RKO (cell line): ENCODE results near the gene GNA15.

ENCODE experiments used
- DNase-seq: peaks from one replicate; pipeline ENCODE4 v3.0.0-alpha.2; 2016; ENCODE audit warnings: low spot score

GNA15 gene

DNA sequence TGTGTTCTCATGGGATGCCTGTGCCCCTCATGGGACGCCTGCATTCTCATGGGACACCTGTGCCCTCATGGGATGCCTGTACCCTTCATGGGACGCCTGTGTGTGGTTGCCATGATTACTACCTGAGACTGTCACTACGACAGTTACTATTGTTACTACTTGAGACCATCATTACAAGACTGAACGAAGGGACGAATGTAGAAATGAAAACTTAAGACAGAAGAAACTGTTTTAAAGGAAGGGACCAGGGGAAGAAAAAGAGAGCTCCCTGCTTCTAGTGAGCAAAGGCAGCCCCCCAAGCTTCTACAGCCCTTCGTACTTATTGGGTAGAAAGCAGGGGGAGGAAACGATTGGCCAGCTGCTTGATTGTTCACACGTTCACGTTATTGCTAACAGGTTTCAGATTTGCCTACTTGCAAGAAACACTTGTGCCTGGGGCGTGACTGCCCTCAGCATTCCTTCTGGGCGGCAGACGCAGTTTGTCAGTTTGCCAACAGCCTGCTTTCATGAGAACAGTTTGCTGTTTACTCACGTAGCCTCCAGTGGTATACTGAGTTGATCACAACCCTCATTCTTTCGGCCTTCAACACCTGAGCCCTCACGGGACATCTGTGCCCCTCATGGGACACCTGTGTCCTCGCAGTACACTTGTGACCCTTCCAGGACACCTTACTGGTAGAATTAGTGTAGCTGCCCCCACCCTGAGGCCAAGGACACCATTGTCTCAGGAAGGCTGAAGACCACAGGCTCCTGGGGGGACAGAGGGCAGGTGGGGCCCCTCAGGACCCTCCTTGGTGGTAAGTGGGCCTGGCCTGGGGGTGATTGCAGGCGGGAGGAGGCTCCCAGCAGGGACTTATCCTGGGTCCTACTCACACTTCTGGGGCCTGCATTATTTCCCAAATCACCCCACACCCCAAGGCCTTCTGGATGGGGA is 40.2 kb downstream of the GNA15 start:
- DNase-seq, result no peak

DNA sequence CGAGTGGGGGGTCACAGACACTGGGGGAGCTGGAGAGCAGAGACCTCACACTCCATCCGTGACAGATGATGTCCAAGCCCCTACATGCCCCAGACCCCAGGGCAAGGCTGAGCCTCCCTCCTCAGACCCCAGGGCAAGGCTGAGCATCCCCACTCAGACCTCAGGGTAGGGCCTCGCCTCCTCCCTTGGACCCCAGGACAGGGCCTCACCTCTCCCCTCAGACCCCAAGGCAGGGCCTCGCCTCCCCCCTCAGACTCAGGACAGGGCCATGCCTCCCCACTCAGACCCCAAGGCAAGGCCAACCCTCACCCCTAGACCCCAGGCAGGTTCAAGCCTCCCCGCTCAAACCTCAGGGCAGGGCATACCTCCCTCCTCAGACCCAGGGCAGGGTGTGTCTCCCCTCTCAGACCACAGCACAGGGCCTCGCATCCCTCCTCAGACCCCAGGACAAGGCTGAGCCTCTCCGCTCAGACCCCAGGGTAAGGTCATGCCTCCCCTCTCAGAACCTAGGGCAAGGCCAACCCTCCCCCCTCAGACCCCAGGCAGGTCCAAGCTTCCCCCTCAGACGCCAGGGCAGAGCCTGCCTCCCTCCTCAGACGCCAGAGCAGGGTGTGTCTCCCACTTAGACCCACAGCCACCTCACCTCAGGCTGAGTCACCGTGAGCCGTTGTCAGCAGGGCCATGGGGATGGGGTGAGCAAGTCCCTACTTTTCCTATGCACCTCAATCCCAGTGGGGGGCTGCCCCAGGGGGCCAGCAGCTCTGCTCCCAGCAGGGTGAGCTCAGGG is 41.1 kb downstream of the GNA15 start:
- peak; percentile 47 for DNase-seq

DNA sequence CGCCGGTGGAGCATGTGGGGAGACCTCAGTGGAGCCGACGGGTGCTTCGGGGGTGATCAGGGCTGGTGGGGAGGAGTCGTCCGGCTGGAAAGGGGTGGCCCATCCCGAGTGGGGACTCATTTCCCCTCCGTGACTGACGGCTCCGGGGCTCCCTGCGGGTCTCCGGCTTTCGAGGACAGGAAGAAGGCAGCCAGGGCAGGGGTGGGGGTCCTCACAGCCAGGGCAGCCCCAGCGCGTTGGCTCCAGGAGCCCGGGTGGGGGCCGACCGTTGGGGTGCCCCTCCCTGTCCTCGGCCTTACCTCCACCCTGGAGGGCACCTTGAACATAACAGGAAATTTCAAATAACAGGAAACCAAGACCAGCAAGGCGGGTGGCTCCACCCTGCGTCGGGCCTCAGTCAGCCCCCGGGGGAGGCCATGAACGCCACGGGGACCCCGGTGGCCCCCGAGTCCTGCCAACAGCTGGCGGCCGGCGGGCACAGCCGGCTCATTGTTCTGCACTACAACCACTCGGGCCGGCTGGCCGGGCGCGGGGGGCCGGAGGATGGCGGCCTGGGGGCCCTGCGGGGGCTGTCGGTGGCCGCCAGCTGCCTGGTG is 42.6 kb downstream of the GNA15 start, which contains the start of gene S1PR4:
TSS of gene S1PR4 (plus strand) at position 393 of the 596 bp plus-strand sequence. CDS start at position 417, 24 bp downstream.
- DNase-seq, result no peak

DNA sequence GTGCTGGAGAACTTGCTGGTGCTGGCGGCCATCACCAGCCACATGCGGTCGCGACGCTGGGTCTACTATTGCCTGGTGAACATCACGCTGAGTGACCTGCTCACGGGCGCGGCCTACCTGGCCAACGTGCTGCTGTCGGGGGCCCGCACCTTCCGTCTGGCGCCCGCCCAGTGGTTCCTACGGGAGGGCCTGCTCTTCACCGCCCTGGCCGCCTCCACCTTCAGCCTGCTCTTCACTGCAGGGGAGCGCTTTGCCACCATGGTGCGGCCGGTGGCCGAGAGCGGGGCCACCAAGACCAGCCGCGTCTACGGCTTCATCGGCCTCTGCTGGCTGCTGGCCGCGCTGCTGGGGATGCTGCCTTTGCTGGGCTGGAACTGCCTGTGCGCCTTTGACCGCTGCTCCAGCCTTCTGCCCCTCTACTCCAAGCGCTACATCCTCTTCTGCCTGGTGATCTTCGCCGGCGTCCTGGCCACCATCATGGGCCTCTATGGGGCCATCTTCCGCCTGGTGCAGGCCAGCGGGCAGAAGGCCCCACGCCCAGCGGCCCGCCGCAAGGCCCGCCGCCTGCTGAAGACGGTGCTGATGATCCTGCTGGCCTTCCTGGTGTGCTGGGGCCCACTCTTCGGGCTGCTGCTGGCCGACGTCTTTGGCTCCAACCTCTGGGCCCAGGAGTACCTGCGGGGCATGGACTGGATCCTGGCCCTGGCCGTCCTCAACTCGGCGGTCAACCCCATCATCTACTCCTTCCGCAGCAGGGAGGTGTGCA is 43.3 kb downstream of the GNA15 start:
- no peak for DNase-seq

DNA sequence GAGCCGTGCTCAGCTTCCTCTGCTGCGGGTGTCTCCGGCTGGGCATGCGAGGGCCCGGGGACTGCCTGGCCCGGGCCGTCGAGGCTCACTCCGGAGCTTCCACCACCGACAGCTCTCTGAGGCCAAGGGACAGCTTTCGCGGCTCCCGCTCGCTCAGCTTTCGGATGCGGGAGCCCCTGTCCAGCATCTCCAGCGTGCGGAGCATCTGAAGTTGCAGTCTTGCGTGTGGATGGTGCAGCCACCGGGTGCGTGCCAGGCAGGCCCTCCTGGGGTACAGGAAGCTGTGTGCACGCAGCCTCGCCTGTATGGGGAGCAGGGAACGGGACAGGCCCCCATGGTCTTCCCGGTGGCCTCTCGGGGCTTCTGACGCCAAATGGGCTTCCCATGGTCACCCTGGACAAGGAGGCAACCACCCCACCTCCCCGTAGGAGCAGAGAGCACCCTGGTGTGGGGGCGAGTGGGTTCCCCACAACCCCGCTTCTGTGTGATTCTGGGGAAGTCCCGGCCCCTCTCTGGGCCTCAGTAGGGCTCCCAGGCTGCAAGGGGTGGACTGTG is 44.0 kb downstream of the GNA15 start:
- no peak for DNase-seq

DNA sequence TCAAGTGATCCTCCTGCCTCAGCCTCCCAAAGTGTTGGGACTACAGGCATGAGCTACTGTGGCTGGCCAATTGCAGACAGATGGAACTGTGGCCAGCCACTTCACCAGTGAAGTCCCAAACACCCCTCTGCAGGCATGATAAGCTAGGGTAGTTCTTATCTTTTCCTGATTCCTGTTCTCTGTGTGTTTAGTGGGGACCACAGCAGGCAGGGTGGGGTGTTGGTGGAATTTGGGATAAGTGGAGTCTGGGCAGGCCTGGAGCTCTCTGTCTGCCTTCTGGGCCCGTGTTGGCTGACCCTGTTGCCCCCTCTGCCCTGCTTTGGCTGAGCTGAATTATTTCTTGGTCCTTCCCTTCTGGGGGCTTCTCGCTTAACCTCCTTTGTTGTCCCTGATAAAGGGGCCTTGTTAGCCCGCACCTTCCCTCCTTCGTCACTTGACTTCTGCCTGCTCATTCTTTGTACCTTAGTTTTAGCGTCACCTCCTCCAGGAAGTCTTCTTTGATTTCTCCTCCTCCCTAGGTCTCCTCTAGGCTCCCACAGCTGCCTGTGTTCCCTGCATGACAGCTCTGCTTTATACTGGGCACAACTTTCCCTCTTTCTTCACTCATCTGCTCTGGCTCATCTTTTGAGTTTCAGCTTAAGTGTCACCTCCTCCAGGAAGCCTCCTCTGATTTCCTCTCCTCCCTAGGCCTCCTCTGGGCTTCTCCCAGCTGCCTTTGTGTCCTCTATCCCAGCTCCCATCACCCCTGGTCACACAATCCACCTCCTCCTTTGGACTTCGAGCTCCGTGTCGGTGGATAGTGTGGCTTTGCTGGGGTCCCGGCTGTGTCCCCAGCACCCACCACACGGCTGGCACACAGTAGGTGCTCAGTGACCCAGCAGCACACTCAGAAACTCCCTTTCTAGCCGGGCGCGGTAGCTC is 48.1 kb downstream of the GNA15 start:
- no peak for DNase-seq

DNA sequence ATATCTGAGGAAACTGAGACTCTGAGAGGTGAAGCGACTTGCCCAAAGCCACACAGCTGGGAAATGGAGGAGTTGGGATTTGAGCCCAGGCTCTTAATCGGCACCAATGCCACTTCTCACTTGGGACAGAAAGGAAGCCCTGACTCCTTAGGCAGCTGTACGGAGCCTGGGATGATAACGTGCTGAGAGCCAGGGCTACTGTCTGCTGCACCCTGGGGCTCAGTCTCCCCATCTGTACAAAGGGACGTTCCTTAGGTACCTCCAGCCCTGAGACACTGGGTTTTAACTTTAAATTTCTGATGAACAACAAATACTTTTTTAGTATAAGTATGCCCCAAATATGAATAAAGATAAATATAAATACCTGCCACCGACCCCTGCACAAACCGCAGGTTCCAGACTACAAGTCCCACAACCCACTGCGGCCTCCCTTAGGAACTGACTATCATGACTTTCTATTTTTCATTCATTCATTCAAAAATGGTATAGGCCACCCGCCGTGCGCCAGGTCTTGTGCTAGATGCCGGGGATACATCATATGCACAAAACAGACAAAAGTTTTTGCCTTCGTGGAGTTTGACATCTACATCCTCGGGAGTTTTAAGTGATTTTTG is 49.1 kb downstream of the GNA15 start:
- DNase-seq, result peak; percentile 79

DNA sequence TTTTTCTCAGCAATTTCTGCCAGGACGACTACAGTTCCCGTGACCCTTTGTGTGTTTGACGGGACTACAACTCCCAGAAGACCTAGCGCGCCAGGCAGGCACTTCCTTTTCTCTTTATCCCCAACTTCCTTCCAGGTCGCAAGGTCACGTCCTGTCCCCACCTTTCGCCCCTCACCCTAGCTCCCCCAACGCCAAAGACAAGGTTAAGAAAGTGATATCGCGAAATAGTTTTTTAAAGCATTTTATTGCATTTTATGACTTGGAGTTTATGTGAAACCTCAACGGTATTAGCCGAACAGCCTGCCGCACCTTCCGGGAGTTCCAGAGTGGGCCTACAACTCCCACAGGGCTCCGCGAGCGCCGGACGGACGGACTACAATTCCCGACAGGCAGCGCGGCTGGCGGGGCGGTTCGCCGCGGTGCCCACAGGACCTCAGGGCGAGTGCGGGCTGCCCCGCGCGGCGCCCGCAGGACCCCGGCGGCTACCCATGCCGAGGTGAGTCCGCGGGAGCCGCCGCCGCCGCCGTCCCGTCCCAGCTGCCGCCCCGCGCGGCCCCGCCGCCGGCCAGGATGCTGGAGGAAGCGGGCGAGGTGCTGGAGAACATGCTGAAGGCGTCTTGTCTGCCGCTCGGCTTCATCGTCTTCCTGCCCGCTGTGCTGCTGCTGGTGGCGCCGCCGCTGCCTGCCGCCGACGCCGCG is 49.8 kb downstream of the GNA15 start, which contains the start of gene NCLN:
TSS of gene NCLN (plus strand) at position 470 of the 699 bp plus-strand sequence. CDS start at position 571, 101 bp downstream.
- peak; percentile 94 for DNase-seq

DNA sequence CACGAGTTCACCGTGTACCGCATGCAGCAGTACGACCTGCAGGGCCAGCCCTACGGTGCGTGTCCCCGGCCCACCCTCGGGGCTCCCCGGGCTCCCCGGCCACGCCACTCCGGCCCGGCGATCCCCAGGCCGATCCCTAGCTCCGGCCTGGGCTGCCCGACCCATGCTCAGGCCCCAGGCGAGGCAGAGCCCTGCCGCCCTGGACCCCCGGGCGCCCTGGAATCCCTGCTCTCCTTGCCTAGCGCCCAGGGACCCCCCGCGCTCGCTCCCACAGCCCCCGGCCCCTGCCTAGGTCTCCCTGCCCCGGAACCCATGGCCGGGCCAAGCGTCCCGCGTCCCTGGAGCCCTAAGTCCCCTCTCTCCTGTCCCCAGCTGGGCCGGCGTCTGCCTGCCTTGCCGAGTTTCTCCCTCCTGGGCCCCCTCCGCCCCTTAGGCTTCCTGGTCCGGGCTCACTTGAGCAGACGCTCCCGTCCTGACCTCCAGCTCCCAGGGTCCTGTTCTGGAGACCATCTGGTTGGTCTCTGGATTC is 50.4 kb downstream of the GNA15 start:
- DNase-seq, result no peak

DNA sequence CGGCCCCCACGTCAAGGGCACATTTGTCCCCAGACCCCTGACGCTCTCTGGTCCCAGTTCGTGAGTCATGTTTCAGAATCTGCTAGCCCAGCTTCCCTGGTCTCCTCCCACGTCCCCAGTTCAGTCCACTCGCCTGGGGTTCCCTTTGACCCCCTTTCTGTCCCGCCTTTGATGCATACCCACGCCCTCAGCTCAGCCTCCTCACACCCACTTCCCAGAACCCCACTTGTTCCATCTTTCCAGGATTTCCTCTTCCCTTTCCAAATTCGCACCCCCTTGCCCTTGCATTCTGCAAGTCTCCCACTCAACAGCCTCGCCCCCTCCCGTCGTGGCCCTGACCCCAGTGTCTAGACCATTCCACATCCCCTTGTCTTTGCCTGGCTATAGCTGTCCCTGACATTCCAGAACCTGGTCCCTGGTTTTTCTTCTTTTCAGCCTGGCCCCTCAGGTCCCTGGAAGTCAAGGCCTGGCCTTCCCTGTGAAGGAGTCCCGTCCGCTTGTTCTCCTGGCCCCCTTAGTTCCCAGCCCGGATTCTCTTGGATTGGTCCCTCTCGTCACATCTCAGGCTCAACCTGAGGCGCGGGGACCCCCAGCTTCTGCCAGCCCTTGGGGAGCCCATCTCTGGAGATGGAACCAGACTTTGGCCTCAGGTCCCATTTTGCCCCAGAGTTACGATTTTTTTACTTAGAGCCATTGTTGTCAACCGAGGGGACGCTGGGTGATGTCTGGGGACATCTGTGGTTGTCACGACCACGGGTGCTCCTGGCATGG is 51.2 kb downstream of the GNA15 start:
- DNase-seq, result peak; percentile 46

DNA sequence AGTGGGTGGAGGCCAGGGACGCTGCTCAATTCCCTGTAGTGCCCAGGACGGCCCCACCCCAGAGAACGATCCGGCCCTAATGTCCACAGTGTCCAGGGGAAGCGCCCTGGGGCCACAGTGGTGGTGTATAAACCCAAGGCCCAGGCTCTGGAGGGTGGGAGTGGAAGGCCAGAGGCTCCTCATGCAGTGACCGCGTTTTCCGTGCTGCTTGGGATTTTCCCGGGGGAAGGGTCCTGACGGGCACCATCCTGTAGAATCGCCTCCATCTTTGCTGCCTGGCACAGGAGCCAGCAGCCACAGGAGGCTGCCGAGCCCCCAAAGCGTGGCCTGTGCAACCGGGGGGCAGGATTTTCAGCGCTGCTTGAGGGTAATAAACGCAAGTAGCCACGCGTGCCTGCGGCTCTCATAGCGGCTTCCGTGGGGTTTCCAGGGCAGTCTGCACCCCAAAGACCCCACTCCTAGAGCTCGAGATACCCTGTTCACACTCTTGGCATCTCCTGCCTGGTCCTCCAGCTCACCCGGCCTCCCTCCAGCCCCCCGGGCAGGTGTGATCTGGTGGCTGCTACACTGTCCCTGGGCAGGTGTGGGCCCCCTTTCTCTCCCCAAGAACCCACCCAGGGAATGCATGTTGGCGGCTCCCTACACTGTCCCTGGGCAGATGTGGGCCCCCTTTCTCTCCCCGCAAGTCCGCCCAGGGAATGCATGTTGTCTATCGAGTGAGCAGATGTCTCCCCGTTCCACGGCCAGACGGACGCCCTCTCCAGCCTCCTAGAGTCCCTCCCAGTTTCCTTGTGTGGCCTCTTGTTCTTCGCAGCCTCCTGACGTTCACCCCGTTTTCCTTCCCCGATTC is 52.1 kb downstream of the GNA15 start:
- DNase-seq, result no peak

DNA sequence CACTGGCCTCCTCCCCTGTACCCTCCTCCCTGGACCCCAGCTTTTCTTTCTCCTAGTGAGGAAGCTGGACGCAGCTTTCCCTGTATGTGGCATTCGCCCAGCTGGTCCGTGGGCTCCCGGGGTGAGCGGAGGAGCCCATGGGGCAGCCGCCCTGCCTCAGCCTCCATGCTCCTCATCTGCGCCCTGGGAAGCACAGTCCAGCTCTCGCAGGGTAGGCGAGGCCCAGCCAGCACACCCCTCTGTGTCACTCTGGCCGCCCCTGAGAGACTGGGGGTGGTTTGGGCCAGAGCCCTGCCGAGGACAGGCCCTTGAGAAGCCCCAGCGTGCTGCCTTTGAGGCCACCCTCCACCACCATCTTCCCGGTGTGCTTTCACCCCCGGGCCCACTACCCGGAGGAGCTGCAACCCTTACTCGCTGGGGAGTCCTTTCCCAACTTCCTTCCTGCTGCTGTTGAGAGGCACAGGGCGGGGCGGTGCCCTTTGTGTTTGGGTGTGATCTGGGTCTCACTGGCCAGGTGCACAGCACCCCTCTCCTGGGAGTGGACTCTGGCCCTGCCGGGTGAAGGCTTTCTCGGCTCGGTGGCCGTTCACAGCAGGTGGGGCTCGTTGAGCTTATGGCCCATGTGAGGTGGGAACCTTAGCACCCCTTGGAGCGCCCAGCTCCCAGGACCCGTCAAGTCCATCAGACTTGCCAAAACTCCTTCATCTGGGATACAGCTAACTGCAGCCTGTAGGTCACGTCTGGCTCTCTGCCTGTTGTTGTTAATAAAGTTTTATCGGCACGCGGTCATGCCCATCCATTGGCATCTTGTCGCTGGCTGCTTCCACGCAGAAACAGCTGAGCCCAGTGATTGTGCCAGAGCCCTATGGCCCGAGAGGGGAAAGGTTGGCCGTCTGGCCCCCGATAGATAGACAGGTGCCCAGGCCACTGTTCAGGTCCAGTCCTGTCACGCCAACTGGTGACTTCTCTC is 53.1 kb downstream of the GNA15 start:
- no peak for DNase-seq

DNA sequence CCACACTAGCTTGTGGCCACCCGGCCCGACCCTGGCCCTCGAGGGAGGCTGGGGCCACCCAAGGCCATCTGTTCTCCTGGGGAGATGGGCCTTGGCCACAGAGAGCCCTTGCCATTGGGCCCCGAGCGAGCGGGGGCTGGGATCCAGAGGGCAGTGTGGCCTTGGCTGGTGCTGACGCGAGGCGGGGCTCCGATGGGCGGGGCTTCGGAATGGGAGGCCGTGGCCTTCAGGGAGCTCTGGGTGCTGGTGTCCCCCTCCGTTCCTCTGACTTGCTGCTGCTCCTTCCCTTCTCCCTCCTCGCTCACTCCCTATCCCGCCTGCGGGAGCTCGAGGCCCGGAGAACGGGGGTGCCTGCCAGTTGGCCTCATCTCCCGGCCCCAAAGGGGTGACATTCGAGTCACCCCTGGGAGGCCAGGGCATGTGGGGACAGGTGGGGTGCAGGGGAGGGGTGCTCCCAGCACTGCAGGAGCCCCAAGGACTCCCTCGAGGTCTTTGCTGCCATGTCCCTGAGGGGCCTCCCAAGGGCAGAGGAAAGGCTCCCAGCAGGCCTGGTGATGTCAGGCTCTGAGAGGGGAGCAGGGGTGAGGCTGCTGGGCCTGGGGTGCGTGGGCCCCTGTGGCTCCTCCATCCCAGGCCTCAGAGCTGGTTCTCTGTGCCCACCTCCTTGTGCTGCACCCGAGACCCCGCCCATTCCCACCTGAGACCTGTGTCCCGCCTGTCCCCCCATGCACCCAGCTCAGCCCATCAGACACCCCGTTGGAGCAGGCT is 54.1 kb downstream of the GNA15 start:
- DNase-seq, result no peak

DNA sequence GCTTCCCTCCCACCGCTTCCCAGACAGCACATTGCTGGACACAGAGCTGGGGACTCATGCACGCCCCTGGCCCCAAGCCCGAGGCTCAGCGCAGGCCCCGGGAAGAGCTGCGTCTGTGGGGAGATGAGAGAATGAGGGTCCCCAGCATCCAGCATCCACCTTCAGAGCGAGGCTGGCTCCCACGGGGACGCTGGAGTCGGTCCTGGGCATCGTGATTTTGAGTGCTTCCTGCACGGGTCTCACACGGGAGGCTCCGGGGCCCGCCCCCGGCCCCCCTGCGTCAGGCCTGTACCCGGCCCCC is 54.6 kb downstream of the GNA15 start:
- DNase-seq, result no peak
